Panc1 (cell line): ENCODE data around the gene ADISSP.

Experiments used
- TCF7L2 ChIP-seq: IDR thresholded peaks from 2 replicates; pipeline ENCODE4 v1.6.1; 2011; ENCODE audit warnings: mild to moderate bottlenecking, low read depth, low read length, inconsistent platforms
- TF ChIP-seq, protein P1 (sequence below): fragments of 450-650 bp; IDR thresholded peaks from 2 replicates; pipeline ENCODE4 v1.5.1; 2017; ENCODE audit warnings: mild to moderate bottlenecking
- TF ChIP-seq, protein P2 (sequence below), 2 experiments: IDR thresholded peaks; 2 replicates each; pipeline ENCODE4 v1.6.1; 2011 to 2012; ENCODE audit warnings: low read depth in 2 of 2, control low read depth in 1 of 2, low read length in 1 of 2, mild to moderate bottlenecking in 1 of 2, moderate library complexity in 1 of 2; ENCODE audit not compliant: insufficient read depth in 1 of 2

DNA sequence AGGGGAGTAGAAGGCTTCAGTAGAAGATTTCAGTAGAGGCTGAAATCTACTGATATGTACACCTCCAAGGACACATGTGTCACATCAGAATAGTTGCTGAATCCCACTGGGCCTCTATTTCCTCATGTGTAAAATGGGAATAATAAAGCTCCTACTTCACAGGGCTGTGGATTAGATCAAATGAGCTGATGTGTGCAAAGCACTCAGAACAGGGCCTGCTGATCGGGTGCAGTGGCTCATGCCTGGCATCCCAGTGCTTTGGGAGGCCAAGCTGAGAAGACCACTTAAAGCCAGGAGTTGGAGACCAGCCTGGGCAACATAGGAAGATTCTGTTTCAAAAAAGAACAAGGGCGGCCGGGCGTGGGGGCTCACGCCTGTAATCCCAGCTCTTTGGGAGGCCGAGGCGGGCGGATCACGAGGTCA is 44.7 kb upstream of the ADISSP start:
- TF ChIP-seq, protein P1, sequence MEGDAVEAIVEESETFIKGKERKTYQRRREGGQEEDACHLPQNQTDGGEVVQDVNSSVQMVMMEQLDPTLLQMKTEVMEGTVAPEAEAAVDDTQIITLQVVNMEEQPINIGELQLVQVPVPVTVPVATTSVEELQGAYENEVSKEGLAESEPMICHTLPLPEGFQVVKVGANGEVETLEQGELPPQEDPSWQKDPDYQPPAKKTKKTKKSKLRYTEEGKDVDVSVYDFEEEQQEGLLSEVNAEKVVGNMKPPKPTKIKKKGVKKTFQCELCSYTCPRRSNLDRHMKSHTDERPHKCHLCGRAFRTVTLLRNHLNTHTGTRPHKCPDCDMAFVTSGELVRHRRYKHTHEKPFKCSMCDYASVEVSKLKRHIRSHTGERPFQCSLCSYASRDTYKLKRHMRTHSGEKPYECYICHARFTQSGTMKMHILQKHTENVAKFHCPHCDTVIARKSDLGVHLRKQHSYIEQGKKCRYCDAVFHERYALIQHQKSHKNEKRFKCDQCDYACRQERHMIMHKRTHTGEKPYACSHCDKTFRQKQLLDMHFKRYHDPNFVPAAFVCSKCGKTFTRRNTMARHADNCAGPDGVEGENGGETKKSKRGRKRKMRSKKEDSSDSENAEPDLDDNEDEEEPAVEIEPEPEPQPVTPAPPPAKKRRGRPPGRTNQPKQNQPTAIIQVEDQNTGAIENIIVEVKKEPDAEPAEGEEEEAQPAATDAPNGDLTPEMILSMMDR = no peak
- TF ChIP-seq TCF7L2 = no peak
- TF ChIP-seq, protein P2, sequence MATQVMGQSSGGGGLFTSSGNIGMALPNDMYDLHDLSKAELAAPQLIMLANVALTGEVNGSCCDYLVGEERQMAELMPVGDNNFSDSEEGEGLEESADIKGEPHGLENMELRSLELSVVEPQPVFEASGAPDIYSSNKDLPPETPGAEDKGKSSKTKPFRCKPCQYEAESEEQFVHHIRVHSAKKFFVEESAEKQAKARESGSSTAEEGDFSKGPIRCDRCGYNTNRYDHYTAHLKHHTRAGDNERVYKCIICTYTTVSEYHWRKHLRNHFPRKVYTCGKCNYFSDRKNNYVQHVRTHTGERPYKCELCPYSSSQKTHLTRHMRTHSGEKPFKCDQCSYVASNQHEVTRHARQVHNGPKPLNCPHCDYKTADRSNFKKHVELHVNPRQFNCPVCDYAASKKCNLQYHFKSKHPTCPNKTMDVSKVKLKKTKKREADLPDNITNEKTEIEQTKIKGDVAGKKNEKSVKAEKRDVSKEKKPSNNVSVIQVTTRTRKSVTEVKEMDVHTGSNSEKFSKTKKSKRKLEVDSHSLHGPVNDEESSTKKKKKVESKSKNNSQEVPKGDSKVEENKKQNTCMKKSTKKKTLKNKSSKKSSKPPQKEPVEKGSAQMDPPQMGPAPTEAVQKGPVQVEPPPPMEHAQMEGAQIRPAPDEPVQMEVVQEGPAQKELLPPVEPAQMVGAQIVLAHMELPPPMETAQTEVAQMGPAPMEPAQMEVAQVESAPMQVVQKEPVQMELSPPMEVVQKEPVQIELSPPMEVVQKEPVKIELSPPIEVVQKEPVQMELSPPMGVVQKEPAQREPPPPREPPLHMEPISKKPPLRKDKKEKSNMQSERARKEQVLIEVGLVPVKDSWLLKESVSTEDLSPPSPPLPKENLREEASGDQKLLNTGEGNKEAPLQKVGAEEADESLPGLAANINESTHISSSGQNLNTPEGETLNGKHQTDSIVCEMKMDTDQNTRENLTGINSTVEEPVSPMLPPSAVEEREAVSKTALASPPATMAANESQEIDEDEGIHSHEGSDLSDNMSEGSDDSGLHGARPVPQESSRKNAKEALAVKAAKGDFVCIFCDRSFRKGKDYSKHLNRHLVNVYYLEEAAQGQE (IDR thresholded peaks at IDR 0.05; ENCODE audit: insufficient read depth in 1 of 2, low read depth in 2 of 2, low read length in 1 of 2) = no peak
